NCI-H128 (cell line): Measurements from ENCODE around the gene CDC14B.

ENCODE experiments used
- DNase-seq: peaks from one replicate; lab custom pipeline; 2025; ENCODE audit not compliant: unreplicated experiment; lab: John Stamatoyannopoulos, UW

CDC14B gene

GRCh38 chr9:96502539-96503373 lies 116.9 kb downstream of the CDC14B start:
- DNase-seq, result no peak

GRCh38 chr9:96501633-96502538 lies 117.8 kb downstream of the CDC14B start:
- DNase-seq, result no peak

GRCh38 chr9:96500696-96501632 lies 118.7 kb downstream of the CDC14B start:
- DNase-seq, result no peak

- DNase-seq, result no peak
These were observed 120.4 kb downstream of the CDC14B start for GRCh38 chr9:96499257-96499656.

GRCh38 chr9:96498796-96499195 lies 120.8 kb downstream of the CDC14B start:
- no peak for DNase-seq

GRCh38 chr9:96497117-96497399 lies 122.6 kb downstream of the CDC14B start:
- no peak for DNase-seq

GRCh38 chr9:96496368-96497116 lies 123.1 kb downstream of the CDC14B start:
- DNase-seq, result no peak

GRCh38 chr9:96495341-96495740 lies 124.3 kb downstream of the CDC14B start:
- DNase-seq, result no peak

GRCh38 chr9:96494215-96494800 lies 125.3 kb downstream of the CDC14B start:
- DNase-seq, result no peak

GRCh38 chr9:96493757-96494156 lies 125.9 kb downstream of the CDC14B start:
- no peak for DNase-seq

GRCh38 chr9:96492993-96493531 lies 126.6 kb downstream of the CDC14B start:
- DNase-seq, result no peak

- no peak for DNase-seq
These were observed 127.6 kb downstream of the CDC14B start for GRCh38 chr9:96491880-96492525.

- no peak for DNase-seq
These were observed 128.4 kb downstream of the CDC14B start for GRCh38 chr9:96491079-96491879.

GRCh38 chr9:96490534-96491078 lies 129.0 kb downstream of the CDC14B start:
- DNase-seq, result no peak

- no peak for DNase-seq
These were observed 130.1 kb downstream of the CDC14B start for GRCh38 chr9:96489482-96489979.

- DNase-seq, result no peak
These were observed 131.7 kb downstream of the CDC14B start for GRCh38 chr9:96487949-96488348.

GRCh38 chr9:96487029-96487396 lies 132.6 kb downstream of the CDC14B start:
- no peak for DNase-seq
